Neural progenitor cell (in vitro differentiated cells): ENCODE measurements around the gene ITGBL1.

Source experiments
- EZH2phosphoT487 ChIP-seq: fragments of 200-600 bp; sonication (generic); IDR thresholded peaks from 2 replicates; pipeline ENCODE4 v1.6.1; 2017; ENCODE audit warnings: antibody characterized with exemption
- TF ChIP-seq, protein P1 (sequence below): fragments of 200-600 bp; sonication (generic); IDR thresholded peaks from 2 replicates; pipeline ENCODE4 v1.5.1; 2017; ENCODE audit warnings: antibody characterized with exemption, mild to moderate bottlenecking

- TF ChIP-seq, protein P1, sequence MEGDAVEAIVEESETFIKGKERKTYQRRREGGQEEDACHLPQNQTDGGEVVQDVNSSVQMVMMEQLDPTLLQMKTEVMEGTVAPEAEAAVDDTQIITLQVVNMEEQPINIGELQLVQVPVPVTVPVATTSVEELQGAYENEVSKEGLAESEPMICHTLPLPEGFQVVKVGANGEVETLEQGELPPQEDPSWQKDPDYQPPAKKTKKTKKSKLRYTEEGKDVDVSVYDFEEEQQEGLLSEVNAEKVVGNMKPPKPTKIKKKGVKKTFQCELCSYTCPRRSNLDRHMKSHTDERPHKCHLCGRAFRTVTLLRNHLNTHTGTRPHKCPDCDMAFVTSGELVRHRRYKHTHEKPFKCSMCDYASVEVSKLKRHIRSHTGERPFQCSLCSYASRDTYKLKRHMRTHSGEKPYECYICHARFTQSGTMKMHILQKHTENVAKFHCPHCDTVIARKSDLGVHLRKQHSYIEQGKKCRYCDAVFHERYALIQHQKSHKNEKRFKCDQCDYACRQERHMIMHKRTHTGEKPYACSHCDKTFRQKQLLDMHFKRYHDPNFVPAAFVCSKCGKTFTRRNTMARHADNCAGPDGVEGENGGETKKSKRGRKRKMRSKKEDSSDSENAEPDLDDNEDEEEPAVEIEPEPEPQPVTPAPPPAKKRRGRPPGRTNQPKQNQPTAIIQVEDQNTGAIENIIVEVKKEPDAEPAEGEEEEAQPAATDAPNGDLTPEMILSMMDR, result no peak
- no peak for TF ChIP-seq EZH2phosphoT487
Observed at GRCh38 chr13:101451641-101452040, 834 bp upstream of the ITGBL1 start.
